Astrocyte (in vitro differentiated cells and primary cell): ENCODE results near the gene CRYGN. TPM values are rescaled to one million over a fixed set of nuclear protein-coding genes. Genes with fewer than 3 reads are reported as not detected.

Experiments used
- DNase-seq: peaks from one replicate; pipeline ENCODE4 v3.0.0-alpha.2; 2010; ENCODE audit warnings: low read depth
- FAIRE-seq: peaks from 2 replicates; lab custom pipeline; 2011; peaks lifted over from hg19 to GRCh38; lab: Jason Lieb, UNC
- H2AFZ ChIP-seq: 2 replicates; pipeline ENCODE4 v1.6.0; 2012; ENCODE audit warnings: low read depth, low read length, inconsistent platforms
- H3K27ac ChIP-seq: 2 replicates; pipeline ENCODE4 v1.5.1; 2011; ENCODE audit warnings: low read depth, low read length, inconsistent platforms
- H3K27me3 ChIP-seq: 2 replicates; pipeline ENCODE4 v1.6.0; 2011; ENCODE audit warnings: low read length, inconsistent platforms; ENCODE audit not compliant: insufficient read depth
- H3K36me3 ChIP-seq: 2 replicates; pipeline ENCODE4 v1.5.1; 2011; ENCODE audit warnings: low read length, inconsistent platforms; ENCODE audit not compliant: insufficient read depth
- H3K4me1 ChIP-seq: 2 replicates; pipeline ENCODE4 v1.5.1; 2011; ENCODE audit warnings: low read length, inconsistent platforms; ENCODE audit not compliant: insufficient read depth
- H3K4me2 ChIP-seq: 2 replicates; pipeline ENCODE4 v1.6.0; 2012; ENCODE audit warnings: low read length, inconsistent platforms
- H3K4me3 ChIP-seq: 2 replicates; pipeline ENCODE4 v1.5.1; 2011; ENCODE audit warnings: low read depth, mild to moderate bottlenecking, low read length, inconsistent platforms; ENCODE audit not compliant: insufficient read depth
- H3K79me2 ChIP-seq: 2 replicates; pipeline ENCODE4 v1.6.0; 2012; ENCODE audit warnings: mild to moderate bottlenecking, low read length, inconsistent platforms; ENCODE audit not compliant: insufficient read depth
- H3K9ac ChIP-seq: 2 replicates; pipeline ENCODE4 v1.6.0; 2012; ENCODE audit warnings: mild to moderate bottlenecking, low read length, inconsistent platforms
- H3K9me3 ChIP-seq: 2 replicates; pipeline ENCODE4 v1.5.1; 2012; ENCODE audit warnings: low read depth, mild to moderate bottlenecking, low read length, inconsistent platforms; ENCODE audit not compliant: insufficient read depth
- H4K20me1 ChIP-seq: 2 replicates; pipeline ENCODE4 v1.6.0; 2012; ENCODE audit warnings: low read length, inconsistent platforms; ENCODE audit not compliant: insufficient read depth
- H3K27ac Mint-ChIP-seq: one replicate; pipeline ENCODE4 v1.8.0; 2021; ENCODE audit warnings: mild to moderate bottlenecking, mixed read lengths; ENCODE audit not compliant: unreplicated experiment
- H3K27me3 Mint-ChIP-seq: one replicate; pipeline ENCODE4 v1.8.0; 2021; ENCODE audit warnings: low read depth, mixed read lengths; ENCODE audit not compliant: unreplicated experiment
- H3K36me3 Mint-ChIP-seq: one replicate; pipeline ENCODE4 v1.8.0; 2021; ENCODE audit warnings: low read depth, mixed read lengths; ENCODE audit not compliant: unreplicated experiment
- H3K4me1 Mint-ChIP-seq: one replicate; pipeline ENCODE4 v1.8.0; 2021; ENCODE audit warnings: low read depth, mixed read lengths; ENCODE audit not compliant: unreplicated experiment
- H3K4me3 Mint-ChIP-seq: one replicate; pipeline ENCODE4 v1.8.0; 2021; ENCODE audit warnings: mild to moderate bottlenecking, moderate library complexity, mixed read lengths; ENCODE audit not compliant: unreplicated experiment
- H3K9me3 Mint-ChIP-seq: one replicate; pipeline ENCODE4 v1.8.0; 2021; ENCODE audit warnings: mild to moderate bottlenecking, mixed read lengths; ENCODE audit not compliant: unreplicated experiment
- CTCF ChIP-seq: IDR thresholded peaks from 2 replicates; pipeline ENCODE4 v1.5.1; 2011; ENCODE audit warnings: low read depth, mild to moderate bottlenecking, inconsistent platforms, low read length, moderate library complexity; ENCODE audit not compliant: insufficient read depth
- EZH2 ChIP-seq: IDR thresholded peaks from 2 replicates; pipeline ENCODE4 v1.6.1; 2012; ENCODE audit warnings: mild to moderate bottlenecking, low read length, inconsistent platforms; ENCODE audit not compliant: insufficient read depth
- total RNA-seq: library from RNA; stranded (reverse); gene quantifications from 2 replicates; pipeline ENCODE4 v1.2.1, GENCODE V29; 2021

The CRYGN gene
- total RNA-seq, 1 donor from 2014 or later: not detected

DNA sequence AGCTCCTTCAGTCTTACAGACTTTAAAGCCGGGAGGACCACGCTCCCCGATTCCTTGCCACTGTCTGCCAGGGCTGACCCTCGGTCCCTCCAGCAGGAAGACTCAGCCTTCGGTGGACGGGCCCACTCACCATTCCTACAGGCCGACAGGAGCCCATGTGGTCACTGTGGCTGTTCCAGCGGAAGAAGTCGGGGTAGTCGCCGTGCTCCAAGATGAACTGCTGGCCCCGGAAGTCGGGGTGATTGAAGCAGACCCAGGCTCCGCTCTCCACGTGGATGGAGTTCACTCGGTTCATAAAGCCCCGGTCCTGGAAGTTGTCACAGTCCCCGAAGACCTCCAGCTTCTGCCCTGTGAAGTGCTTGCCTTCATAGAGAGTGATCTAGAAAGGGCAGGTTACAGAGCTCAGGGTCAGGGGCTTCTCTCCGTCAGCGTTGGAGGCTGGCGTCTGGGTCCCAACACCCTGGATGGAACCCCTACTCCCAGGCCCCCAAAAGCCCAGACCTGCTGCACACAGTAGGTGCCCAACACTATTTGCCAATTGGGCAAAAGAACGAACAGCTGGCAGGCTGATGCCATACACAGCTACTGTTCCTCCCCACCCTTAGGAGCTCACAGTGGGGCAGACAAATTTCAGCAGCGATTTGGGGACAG is 1.9 kb downstream of the CRYGN start:
- H3K27me3 ChIP-seq: peaks cover 8% of the 10 kb centered on the region
- H3K27ac ChIP-seq: no peak overlapping the region
- FAIRE-seq: no peak
- H3K4me3 ChIP-seq: no peak overlapping the region
- Mint-ChIP-seq H3K36me3 (peaks cover 2% of the 10 kb centered on the region), H3K27me3 (peaks cover 47% of the 10 kb centered on the region), H3K4me3 (no peak overlapping the region), H3K4me1 (peaks cover 12% of the 10 kb centered on the region), H3K27ac (no peak overlapping the region), H3K9me3 (peaks cover 3% of the 10 kb centered on the region)
- no peaks in the 10 kb centered on the region for H4K20me1 ChIP-seq
- H3K4me2 ChIP-seq: no peak overlapping the region
- DNase-seq: no peak
- no peak for TF ChIP-seq CTCF
- TF ChIP-seq EZH2: no peak
- H3K9me3 ChIP-seq: no peaks in the 10 kb centered on the region
- H3K79me2 ChIP-seq: no peaks in the 10 kb centered on the region
- H3K9ac ChIP-seq: no peak overlapping the region
- H3K4me1 ChIP-seq: peaks cover 11% of the 10 kb centered on the region
- no peaks in the 10 kb centered on the region for H3K36me3 ChIP-seq
- H2AFZ ChIP-seq: no peak overlapping the region

DNA sequence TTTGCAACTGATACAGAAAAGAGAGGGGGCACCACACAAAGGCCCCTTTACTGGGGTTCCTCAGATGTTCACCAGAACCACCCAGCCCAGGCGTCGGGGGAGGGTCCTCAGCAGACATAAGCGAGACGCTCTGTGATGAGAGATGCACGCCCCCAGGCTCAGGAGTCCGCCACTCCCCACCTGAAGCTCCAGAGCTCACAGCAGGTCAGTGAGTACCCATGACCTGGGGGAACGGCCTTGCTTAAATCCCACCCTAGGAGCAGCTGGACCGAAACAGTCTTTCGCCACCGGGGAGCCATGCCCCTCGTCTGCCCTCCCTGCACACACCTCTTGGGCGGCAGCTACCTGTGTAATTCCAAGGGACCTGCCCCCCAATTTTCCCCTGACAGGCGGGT is 2.8 kb downstream of the CRYGN start:
- H3K9me3 ChIP-seq: no peaks in the 10 kb centered on the region
- no peak overlapping the region for H2AFZ ChIP-seq
- H3K27ac ChIP-seq: no peak overlapping the region
- H3K4me3 ChIP-seq: no peak overlapping the region
- Mint-ChIP-seq H3K4me3 (no peak overlapping the region), H3K27ac (no peak overlapping the region), H3K4me1 (peaks cover 12% of the 10 kb centered on the region), H3K27me3 (peaks cover 47% of the 10 kb centered on the region), H3K36me3 (peaks cover 2% of the 10 kb centered on the region), H3K9me3 (peaks cover 3% of the 10 kb centered on the region)
- no peaks in the 10 kb centered on the region for H3K36me3 ChIP-seq
- FAIRE-seq: no peak
- no peaks in the 10 kb centered on the region for H4K20me1 ChIP-seq
- no peak overlapping the region for H3K9ac ChIP-seq
- H3K79me2 ChIP-seq: no peaks in the 10 kb centered on the region
- peaks cover 11% of the 10 kb centered on the region for H3K4me1 ChIP-seq
- TF ChIP-seq EZH2: no peak
- TF ChIP-seq CTCF: no peak
- no peak for DNase-seq
- H3K27me3 ChIP-seq: peaks cover 8% of the 10 kb centered on the region
- H3K4me2 ChIP-seq: no peak overlapping the region

GRCh38 chr7:151436446-151437158 is 3.3 kb downstream of the CRYGN start:
- H3K4me3 ChIP-seq: no peak overlapping the region
- H4K20me1 ChIP-seq: no peaks in the 10 kb centered on the region
- H3K4me2 ChIP-seq: no peak overlapping the region
- Mint-ChIP-seq H3K4me3 (no peak overlapping the region), H3K27ac (no peak overlapping the region), H3K36me3 (peaks cover 2% of the 10 kb centered on the region), H3K4me1 (peaks cover 9% of the 10 kb centered on the region), H3K27me3 (peaks cover 45% of the 10 kb centered on the region), H3K9me3 (peaks cover 3% of the 10 kb centered on the region)
- no peaks in the 10 kb centered on the region for H3K79me2 ChIP-seq
- peaks cover 11% of the 10 kb centered on the region for H3K4me1 ChIP-seq
- H3K27me3 ChIP-seq: peaks cover 8% of the 10 kb centered on the region
- H3K27ac ChIP-seq: no peak overlapping the region
- TF ChIP-seq EZH2 (no peak), CTCF (no peak)
- FAIRE-seq (no peak), DNase-seq (no peak)
- no peaks in the 10 kb centered on the region for H3K36me3 ChIP-seq
- no peak overlapping the region for H3K9ac ChIP-seq
- no peak overlapping the region for H2AFZ ChIP-seq
- no peaks in the 10 kb centered on the region for H3K9me3 ChIP-seq
